Measurements from ENCODE around the gene FGF14. TPM values are rescaled to one million over a fixed set of nuclear protein-coding genes. Genes with fewer than 3 reads are reported as not detected.
A peak's percentile ranks its signal among the peaks of the same experiment; 100 is the strongest.

FGF14 gene
- polyA plus RNA-seq, 1 of the 3 experiments (the other 2 are of a cell fraction) = 0.20 TPM

DNA sequence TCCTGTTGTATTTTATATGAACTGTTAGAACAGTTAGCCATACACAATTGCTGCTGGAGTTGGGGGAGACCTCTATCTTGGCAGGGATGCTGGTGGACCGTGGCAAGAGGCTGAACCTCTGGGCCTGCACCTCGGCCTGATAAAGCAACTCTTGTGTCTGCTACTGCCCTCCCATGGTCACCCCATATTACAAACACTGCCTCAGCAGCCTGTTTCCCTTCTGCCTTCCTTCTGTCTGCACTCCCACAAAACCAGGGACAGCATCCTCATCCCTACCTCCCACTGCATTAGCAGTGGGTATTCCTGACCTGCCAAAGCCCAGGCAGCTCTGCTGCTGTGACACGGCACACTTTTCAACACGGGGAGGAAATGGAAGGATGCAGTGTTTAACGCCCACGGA is 456.4 kb downstream of the FGF14 start:
- POLR2A ChIA-PET = no interaction called here
- TF ChIP-seq FOXJ3 (CRISPR knock-in tag; IDR thresholded peaks at IDR 0.05) (no peak), PBX3 (IDR thresholded peaks at IDR 0.05) (no peak), IRF3 (IDR thresholded peaks at IDR 0.05; ENCODE audit: low read depth, low read length) (no peak), CHD2 (IDR thresholded peaks at IDR 0.05; ENCODE audit: low read length, partially characterized antibody) (no peak), GABPA (IDR thresholded peaks at IDR 0.05; ENCODE audit: low read depth) (no peak), RCOR1 (IDR thresholded peaks at IDR 0.05; ENCODE audit: low read length) (no peak), ELF1 (IDR thresholded peaks at IDR 0.05) (no peak), NFIC (IDR thresholded peaks at IDR 0.05; ENCODE audit: borderline replicate concordance) (no peak), POLR2AphosphoS5 (IDR thresholded peaks at IDR 0.05; ENCODE audit: low read depth, low read length) (no peak)
- CTCF ChIA-PET = interaction anchor here (0.7 to 1.2 kb wide), 2 partner anchors 15 to 611 kb away, joined by 3 read pairs; no protein-coding TSS in a partner anchor
- no peak for DNase-seq
- WGBS (ENCODE audit: low lambda C conversion rate) = 77% methylated on average over 6 of the region's 6 CpGs
- Histone ChIP-seq H4K20me1 (ENCODE audit: insufficient read depth) (no peaks in the 10 kb centered on the region), H3K4me1 (ENCODE audit: control insufficient read depth in 1 of 2, insufficient read depth in 2 of 2, low read depth in 1 of 2, low read length in 1 of 2) (peaks cover 0 to 19% of the 10 kb centered on the region in 2 experiments; a peak in 2 of 4 replicates), H3K9me3 (no peaks in the 10 kb centered on the region), H3K4me3 (ENCODE audit: low read depth in 2 of 2, low read length in 1 of 2) (no peak overlapping the region), H3K9ac (no peak overlapping the region), H3F3A (replicated peaks; ENCODE audit: insufficient read depth) (no peaks in the 10 kb centered on the region), H3K9me2 (no peaks in the 10 kb centered on the region), H3K4me2 (no peak overlapping the region), H3K27me3 (ENCODE audit: insufficient read depth) (no peaks in the 10 kb centered on the region), H3K36me3 (replicated peaks in 1 of 2; ENCODE audit: control insufficient read depth in 1 of 2, insufficient read depth in 2 of 2, low read length in 1 of 2) (no peaks in the 10 kb centered on the region), H2AFZ (ENCODE audit: low read depth) (no peak overlapping the region), H3K27ac (ENCODE audit: low read depth in 2 of 2, low read length in 1 of 2) (peak overlapping the region in 1 of 2 experiments; percentile 70; a peak in 1 of 4 replicates), H3K79me2 (ENCODE audit: insufficient read depth) (no peaks in the 10 kb centered on the region)

DNA sequence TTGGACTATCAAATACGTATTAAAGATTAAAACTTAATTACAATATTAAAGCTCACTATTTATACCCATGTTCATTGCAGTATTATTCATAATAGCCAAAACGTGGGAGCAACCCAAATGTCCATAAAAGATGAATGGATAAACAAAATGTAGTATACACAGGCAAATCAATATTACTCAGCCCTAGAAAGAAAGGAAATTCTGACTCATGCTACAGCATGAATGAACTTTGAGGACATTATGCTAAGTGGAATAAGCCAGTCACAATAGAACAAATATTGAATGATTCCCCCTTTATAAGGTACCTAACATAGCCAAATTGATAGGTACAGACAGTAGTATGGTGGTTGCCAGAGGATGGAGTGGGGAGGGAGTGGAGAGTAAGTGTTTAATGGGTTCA is 457.3 kb downstream of the FGF14 start:
- Histone ChIP-seq H3F3A (replicated peaks; ENCODE audit: insufficient read depth) (no peaks in the 10 kb centered on the region), H3K4me3 (ENCODE audit: low read depth in 2 of 2, low read length in 1 of 2) (no peak overlapping the region), H3K79me2 (ENCODE audit: insufficient read depth) (no peaks in the 10 kb centered on the region), H3K27ac (ENCODE audit: low read depth in 2 of 2, low read length in 1 of 2) (no peak overlapping the region), H3K9me3 (no peaks in the 10 kb centered on the region), H3K36me3 (replicated peaks in 1 of 2; ENCODE audit: control insufficient read depth in 1 of 2, insufficient read depth in 2 of 2, low read length in 1 of 2) (no peaks in the 10 kb centered on the region), H3K4me1 (ENCODE audit: control insufficient read depth in 1 of 2, insufficient read depth in 2 of 2, low read depth in 1 of 2, low read length in 1 of 2) (peaks cover 0 to 19% of the 10 kb centered on the region in 2 experiments; a peak in 2 of 4 replicates), H2AFZ (ENCODE audit: low read depth) (no peak overlapping the region), H3K9ac (no peak overlapping the region), H3K4me2 (no peak overlapping the region), H3K27me3 (ENCODE audit: insufficient read depth) (no peaks in the 10 kb centered on the region), H3K9me2 (no peaks in the 10 kb centered on the region), H4K20me1 (ENCODE audit: insufficient read depth) (no peaks in the 10 kb centered on the region)
- CTCF ChIA-PET = no interaction called here
- TF ChIP-seq ELF1 (IDR thresholded peaks at IDR 0.05) (no peak), TEAD4 (IDR thresholded peaks at IDR 0.05; ENCODE audit: borderline replicate concordance, insufficient read depth) (no peak), RFX5 (IDR thresholded peaks at IDR 0.05; ENCODE audit: low read length) (no peak), SIN3A (IDR thresholded peaks at IDR 0.05; ENCODE audit: borderline replicate concordance, low read depth, low read length) (no peak), NFIC (IDR thresholded peaks at IDR 0.05; ENCODE audit: borderline replicate concordance) (no peak), CHD2 (IDR thresholded peaks at IDR 0.05; ENCODE audit: low read length, partially characterized antibody) (no peak), GABPA (IDR thresholded peaks at IDR 0.05; ENCODE audit: low read depth) (no peak), IRF3 (IDR thresholded peaks at IDR 0.05; ENCODE audit: low read depth, low read length) (no peak), TAF1 (IDR thresholded peaks at IDR 0.05; ENCODE audit: borderline replicate concordance, low read depth, low read length) (no peak), RXRA (IDR thresholded peaks at IDR 0.05; ENCODE audit: borderline replicate concordance, low read depth) (no peak), NRF1 (IDR thresholded peaks at IDR 0.05; ENCODE audit: low read depth, low read length) (no peak)
- TF ChIP-seq, protein P1, sequence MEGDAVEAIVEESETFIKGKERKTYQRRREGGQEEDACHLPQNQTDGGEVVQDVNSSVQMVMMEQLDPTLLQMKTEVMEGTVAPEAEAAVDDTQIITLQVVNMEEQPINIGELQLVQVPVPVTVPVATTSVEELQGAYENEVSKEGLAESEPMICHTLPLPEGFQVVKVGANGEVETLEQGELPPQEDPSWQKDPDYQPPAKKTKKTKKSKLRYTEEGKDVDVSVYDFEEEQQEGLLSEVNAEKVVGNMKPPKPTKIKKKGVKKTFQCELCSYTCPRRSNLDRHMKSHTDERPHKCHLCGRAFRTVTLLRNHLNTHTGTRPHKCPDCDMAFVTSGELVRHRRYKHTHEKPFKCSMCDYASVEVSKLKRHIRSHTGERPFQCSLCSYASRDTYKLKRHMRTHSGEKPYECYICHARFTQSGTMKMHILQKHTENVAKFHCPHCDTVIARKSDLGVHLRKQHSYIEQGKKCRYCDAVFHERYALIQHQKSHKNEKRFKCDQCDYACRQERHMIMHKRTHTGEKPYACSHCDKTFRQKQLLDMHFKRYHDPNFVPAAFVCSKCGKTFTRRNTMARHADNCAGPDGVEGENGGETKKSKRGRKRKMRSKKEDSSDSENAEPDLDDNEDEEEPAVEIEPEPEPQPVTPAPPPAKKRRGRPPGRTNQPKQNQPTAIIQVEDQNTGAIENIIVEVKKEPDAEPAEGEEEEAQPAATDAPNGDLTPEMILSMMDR (IDR thresholded peaks at IDR 0.05) = no peak
- TF ChIP-seq, protein P2, sequence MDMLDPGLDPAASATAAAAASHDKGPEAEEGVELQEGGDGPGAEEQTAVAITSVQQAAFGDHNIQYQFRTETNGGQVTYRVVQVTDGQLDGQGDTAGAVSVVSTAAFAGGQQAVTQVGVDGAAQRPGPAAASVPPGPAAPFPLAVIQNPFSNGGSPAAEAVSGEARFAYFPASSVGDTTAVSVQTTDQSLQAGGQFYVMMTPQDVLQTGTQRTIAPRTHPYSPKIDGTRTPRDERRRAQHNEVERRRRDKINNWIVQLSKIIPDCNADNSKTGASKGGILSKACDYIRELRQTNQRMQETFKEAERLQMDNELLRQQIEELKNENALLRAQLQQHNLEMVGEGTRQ (IDR thresholded peaks at IDR 0.05; ENCODE audit: borderline replicate concordance, low read depth, low read length) = no peak
- TF ChIP-seq, protein P3, sequence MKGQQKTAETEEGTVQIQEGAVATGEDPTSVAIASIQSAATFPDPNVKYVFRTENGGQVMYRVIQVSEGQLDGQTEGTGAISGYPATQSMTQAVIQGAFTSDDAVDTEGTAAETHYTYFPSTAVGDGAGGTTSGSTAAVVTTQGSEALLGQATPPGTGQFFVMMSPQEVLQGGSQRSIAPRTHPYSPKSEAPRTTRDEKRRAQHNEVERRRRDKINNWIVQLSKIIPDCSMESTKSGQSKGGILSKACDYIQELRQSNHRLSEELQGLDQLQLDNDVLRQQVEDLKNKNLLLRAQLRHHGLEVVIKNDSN (IDR thresholded peaks at IDR 0.05; ENCODE audit: borderline replicate concordance, low read depth) = no peak
- POLR2A ChIA-PET = no interaction called here
- DNase-seq = no peak
- WGBS (ENCODE audit: low lambda C conversion rate) = 52% methylated on average over 2 of the region's 2 CpGs

All from SK-N-SH (cell line).